Dendritic cell treated with granulocyte-macrophage colony-stimulating factor and Interleukin-4, amounts not matched to agents 40 ng/mL and 50 ng/mL, for 4 days (primary cell): ENCODE data around the gene CNTNAP2.

Experiments used
- H3K27ac Mint-ChIP-seq: one replicate; pipeline ENCODE4 v1.8.0; 2022; ENCODE audit warnings: mild to moderate bottlenecking, mixed read lengths
- H3K27me3 Mint-ChIP-seq: one replicate; pipeline ENCODE4 v1.8.0; 2022; ENCODE audit warnings: mild to moderate bottlenecking, mixed read lengths
- H3K36me3 Mint-ChIP-seq: one replicate; pipeline ENCODE4 v1.8.0; 2022; ENCODE audit warnings: low read depth, mixed read lengths
- H3K4me1 Mint-ChIP-seq: one replicate; pipeline ENCODE4 v1.8.0; 2022; ENCODE audit warnings: low read depth, mixed read lengths
- H3K4me3 Mint-ChIP-seq: one replicate; pipeline ENCODE4 v1.8.0; 2022; ENCODE audit warnings: mild to moderate bottlenecking, moderate library complexity, mixed read lengths
- H3K9me3 Mint-ChIP-seq: one replicate; pipeline ENCODE4 v1.8.0; 2022; ENCODE audit warnings: mixed read lengths
- intact Hi-C: fragments of 100-400 bp; cut with micrococcal nuclease; formaldehyde crosslinking; loops from one replicate; pipeline ENCODE4 v1.15.0; 2022

CNTNAP2 gene

DNA sequence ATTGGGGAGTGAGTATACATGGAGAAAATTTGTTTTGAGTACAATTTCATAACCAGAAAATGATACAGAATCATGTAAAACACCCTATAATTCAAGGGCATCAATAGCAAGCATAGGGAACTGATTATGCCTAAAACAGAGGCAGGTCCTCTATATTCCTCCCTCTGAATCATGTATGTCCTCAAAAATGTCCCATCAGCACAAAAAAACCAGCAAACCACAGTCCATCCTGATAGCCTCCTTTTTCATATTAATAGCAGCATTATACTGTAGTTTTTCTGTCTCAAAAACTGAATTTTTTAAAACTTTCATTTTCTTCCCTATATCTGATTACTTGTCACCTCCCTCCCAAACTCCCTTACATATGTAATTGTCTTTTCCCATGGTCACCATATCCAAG, 1057.3 kb downstream of the CNTNAP2 start:
- Mint-ChIP-seq H3K27me3 (no peaks in the 10 kb centered on the region), H3K4me3 (no peak overlapping the region), H3K36me3 (no peaks in the 10 kb centered on the region), H3K4me1 (no peaks in the 10 kb centered on the region), H3K27ac (no peak overlapping the region), H3K9me3 (peaks cover 37% of the 10 kb centered on the region)
- intact Hi-C loops, result no loop called here

DNA sequence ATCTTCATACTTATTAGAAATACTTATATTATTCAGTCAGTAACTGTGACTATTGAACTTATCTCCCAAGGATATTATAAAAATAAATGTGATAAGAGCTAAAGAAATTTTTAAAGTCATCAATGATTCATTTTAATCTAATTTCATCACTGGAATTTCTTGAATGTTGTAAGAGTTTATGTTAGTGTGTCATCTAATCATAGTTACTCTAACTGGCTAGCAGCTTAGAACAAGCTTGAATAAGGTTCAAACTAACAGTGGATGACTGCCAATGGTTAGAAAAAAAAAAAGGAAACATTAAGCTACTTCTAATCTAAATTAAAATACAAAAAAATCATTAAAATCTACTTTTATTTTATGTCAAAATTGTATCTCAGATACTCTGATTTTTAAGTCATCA, 1066.3 kb downstream of the CNTNAP2 start:
- Mint-ChIP-seq H3K9me3 (peaks cover 30% of the 10 kb centered on the region), H3K36me3 (no peaks in the 10 kb centered on the region), H3K4me1 (no peaks in the 10 kb centered on the region), H3K27me3 (no peaks in the 10 kb centered on the region), H3K27ac (no peak overlapping the region), H3K4me3 (no peak overlapping the region)
- intact Hi-C loops, result no loop called here

DNA sequence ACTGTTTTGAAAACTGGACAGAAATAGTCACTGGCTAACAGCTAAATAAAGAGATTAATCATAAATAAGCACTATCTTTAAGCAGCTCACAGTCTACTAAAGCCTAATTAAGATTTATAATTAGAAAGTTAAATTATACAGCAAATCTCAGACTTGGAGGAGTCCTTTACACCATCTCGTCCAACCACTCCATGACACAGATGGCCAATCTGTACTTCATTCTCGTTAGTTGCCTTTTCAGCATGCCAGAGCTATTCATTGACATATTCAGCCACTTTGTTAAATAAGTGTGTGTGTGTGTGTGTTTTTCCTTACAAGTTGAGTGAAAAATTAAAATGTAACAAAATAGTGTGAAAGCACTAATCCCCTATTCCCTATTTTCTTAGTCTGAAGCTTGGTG, 1066.7 kb downstream of the CNTNAP2 start:
- intact Hi-C loops, result no loop called here
- no peaks in the 10 kb centered on the region for H3K4me1 Mint-ChIP-seq
- H3K4me3 Mint-ChIP-seq, result no peak overlapping the region
- no peak overlapping the region for H3K27ac Mint-ChIP-seq
- H3K27me3 Mint-ChIP-seq, result no peaks in the 10 kb centered on the region
- no peaks in the 10 kb centered on the region for H3K36me3 Mint-ChIP-seq
- peaks cover 31% of the 10 kb centered on the region for H3K9me3 Mint-ChIP-seq

DNA sequence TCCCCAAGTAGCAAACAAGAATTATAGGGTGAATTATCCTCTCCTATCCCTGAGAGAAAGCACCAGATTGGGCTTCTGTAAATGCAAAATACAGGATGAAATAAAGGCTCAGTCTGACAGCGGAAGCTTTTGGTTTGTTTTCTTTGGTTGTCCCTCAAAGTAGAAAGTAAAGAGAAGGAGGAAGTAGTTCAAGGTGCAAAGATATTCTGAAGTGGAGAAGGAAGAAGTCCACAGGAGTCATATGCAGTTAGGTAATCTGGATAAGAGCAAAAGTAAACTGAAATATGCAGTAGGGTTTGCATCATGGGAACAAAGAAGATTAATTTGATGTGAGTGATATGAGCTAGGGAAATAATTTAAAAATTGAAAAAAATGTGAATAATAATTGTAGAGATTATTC, 1071.9 kb downstream of the CNTNAP2 start:
- Mint-ChIP-seq H3K27ac (no peak overlapping the region), H3K4me3 (no peak overlapping the region), H3K27me3 (no peaks in the 10 kb centered on the region), H3K9me3 (peaks cover 38% of the 10 kb centered on the region), H3K4me1 (no peaks in the 10 kb centered on the region), H3K36me3 (no peaks in the 10 kb centered on the region)
- intact Hi-C loops, result no loop called here

DNA sequence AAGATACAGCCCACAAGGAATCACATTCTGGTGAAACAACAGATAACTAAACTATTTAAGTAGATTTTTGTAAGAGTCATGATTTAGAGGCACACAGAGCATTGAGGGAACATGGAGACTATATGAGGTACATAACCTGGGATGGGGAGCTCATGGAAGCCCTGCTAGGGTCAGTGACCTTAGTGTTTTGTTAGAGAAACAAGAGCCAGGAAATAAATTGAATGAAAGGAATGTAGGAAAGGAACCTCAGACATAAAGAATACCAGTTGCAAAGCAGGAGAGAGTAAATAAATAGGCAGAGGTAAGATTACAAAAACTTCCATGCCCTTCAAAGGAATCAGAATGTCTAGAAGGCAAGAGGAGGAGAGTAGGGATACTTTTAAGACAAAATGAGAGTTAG, 1076.9 kb downstream of the CNTNAP2 start:
- Mint-ChIP-seq H3K4me3 (no peak overlapping the region), H3K9me3 (peaks cover 44% of the 10 kb centered on the region), H3K36me3 (no peaks in the 10 kb centered on the region), H3K27me3 (no peaks in the 10 kb centered on the region), H3K27ac (no peak overlapping the region), H3K4me1 (no peaks in the 10 kb centered on the region)
- intact Hi-C loops, result no loop called here

DNA sequence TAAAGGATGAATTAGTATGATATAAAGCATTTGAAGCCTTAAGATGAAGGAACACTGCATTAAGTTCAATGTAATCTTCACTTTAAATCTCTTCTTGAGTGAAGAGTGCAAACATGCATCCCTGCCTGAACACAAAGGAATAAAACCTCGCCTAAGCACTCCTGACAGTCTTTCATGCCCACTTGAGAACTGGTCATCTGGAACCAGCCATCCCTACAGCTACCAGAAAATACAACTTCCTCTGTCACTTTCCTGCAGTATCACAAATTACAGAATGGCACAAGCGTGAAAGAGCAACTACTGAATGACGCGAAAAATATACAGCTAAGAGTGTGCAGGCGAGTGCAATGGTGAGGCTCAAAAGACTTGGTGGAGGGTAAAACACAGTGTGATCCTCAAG, 1079.9 kb downstream of the CNTNAP2 start:
- Mint-ChIP-seq H3K36me3 (no peaks in the 10 kb centered on the region), H3K27me3 (no peaks in the 10 kb centered on the region), H3K27ac (no peak overlapping the region), H3K9me3 (peaks cover 43% of the 10 kb centered on the region), H3K4me1 (no peaks in the 10 kb centered on the region), H3K4me3 (no peak overlapping the region)
- intact Hi-C loops, result no loop called here

DNA sequence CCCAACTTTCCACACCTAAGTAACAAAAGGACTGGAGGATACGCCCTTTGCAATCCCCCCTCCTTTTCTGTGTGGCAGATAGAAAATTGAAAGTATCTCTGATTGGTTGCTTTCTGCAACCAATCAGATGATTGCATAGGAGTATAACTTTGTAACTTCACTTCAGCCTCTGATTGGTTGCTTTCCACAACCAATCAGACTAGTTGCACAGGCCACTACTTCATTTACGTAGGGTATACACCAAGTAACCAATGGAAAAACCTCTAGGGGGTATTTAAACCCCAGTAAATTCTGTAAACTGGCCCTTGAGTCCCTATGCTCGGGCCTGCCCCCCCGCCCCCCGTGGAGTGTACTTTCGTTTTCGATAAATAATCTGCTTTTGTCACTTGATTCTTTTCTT, 1080.4 kb downstream of the CNTNAP2 start:
- Mint-ChIP-seq H3K4me1 (no peaks in the 10 kb centered on the region), H3K27me3 (no peaks in the 10 kb centered on the region), H3K27ac (no peak overlapping the region), H3K9me3 (peaks cover 43% of the 10 kb centered on the region), H3K4me3 (no peak overlapping the region), H3K36me3 (no peaks in the 10 kb centered on the region)
- intact Hi-C loops, result no loop called here

DNA sequence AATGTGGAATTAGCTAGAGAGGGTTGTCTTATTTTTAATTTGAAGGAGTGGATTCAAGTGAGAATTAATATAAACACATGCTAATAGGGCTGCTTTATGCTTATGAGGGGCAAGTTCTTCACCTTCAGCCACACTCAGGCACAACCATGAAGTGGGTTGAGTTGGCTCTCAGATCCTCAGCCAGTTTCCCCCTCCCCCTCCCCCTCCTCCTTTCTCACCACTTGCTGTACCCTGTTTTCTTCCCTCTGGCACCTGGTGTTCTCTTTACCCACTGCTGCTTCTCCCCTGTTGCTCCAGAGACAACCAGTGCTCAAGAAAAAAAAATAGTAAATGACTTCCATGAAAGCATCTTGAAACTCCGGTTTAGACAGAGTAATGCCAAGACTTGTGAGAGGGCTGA, 1083.3 kb downstream of the CNTNAP2 start:
- intact Hi-C loops, result no loop called here
- H3K27me3 Mint-ChIP-seq, result no peaks in the 10 kb centered on the region
- no peak overlapping the region for H3K27ac Mint-ChIP-seq
- H3K4me3 Mint-ChIP-seq, result no peak overlapping the region
- peaks cover 24% of the 10 kb centered on the region for H3K9me3 Mint-ChIP-seq
- no peaks in the 10 kb centered on the region for H3K4me1 Mint-ChIP-seq
- no peaks in the 10 kb centered on the region for H3K36me3 Mint-ChIP-seq

DNA sequence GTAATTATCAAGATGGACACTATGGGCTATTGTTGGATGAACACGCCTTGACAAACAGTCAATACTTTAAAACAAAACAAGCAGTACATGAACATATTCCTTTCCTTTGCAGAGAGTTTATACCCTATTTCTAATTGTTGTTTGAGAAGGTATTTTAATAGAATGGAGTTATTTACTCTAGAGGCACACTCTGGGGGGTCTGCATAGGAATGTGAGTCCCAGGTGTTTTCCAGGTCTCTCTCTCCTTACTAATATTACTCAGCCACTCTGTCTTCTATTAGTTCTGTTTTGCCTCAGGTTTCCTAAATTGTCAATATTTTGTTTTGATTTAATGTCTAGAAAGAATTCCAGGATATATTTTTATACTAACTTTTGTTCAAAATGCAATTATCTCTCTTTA, 1091.4 kb downstream of the CNTNAP2 start:
- no peaks in the 10 kb centered on the region for H3K36me3 Mint-ChIP-seq
- intact Hi-C loops, result no loop called here
- H3K27me3 Mint-ChIP-seq, result no peaks in the 10 kb centered on the region
- H3K27ac Mint-ChIP-seq, result no peak overlapping the region
- no peak overlapping the region for H3K4me3 Mint-ChIP-seq
- no peaks in the 10 kb centered on the region for H3K4me1 Mint-ChIP-seq
- peaks cover 10% of the 10 kb centered on the region for H3K9me3 Mint-ChIP-seq

DNA sequence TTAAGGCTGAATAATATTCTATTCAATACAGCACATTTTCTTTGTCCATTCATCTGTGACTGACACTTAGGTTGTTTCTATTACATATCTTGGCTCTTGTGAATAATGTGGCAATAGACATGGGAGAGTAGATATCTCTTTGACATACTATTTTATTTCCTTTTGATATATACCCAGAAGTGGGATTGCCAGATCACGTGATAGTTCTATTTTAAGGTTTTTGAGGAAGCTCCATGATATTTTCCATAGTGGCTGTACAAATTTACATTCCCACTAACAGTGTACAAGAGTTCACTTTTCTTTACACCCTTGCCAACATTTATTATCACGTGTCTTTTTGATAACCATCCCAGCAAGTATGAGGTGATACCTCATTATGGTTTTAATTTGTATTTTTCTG, 1114.7 kb downstream of the CNTNAP2 start:
- no peaks in the 10 kb centered on the region for H3K27me3 Mint-ChIP-seq
- no peak overlapping the region for H3K27ac Mint-ChIP-seq
- H3K36me3 Mint-ChIP-seq, result no peaks in the 10 kb centered on the region
- no peaks in the 10 kb centered on the region for H3K4me1 Mint-ChIP-seq
- H3K4me3 Mint-ChIP-seq, result no peak overlapping the region
- peaks cover 49% of the 10 kb centered on the region for H3K9me3 Mint-ChIP-seq
- intact Hi-C loops, result no loop called here

DNA sequence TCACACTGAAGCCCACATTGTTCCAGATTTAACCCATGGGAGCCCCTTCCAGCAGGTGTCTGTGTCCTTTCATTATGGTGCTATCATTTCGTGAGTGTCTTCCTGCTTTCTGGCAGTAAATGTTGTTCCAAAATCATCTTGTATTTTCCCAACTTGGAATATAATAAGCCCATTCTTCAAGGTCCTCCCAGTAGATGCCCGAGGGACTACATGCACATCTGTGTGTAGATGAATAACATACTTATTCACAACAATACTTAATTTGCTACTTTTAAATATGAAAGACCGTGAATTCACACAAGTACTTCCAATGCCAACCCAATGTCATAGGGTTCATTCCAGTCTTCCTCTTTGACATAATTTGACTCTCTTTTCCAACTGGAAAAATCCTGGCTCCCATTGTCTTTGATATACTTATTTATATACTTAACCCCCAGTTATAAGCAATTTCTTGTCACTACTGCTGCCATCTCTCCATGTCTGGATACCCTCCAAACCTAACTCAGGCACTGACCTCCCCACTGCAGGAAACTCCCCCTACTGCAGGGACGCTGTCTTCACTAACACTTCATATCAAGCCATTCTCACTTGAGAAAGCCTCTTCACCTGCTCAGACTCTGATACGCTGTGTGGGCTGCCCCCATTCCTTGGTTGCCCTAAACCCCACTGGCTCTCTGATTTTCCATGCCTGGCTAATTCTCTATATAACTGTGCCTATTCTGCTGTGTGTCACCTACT, 1119.2 kb downstream of the CNTNAP2 start:
- H3K36me3 Mint-ChIP-seq, result no peaks in the 10 kb centered on the region
- no peak overlapping the region for H3K4me3 Mint-ChIP-seq
- H3K27me3 Mint-ChIP-seq, result no peaks in the 10 kb centered on the region
- no peaks in the 10 kb centered on the region for H3K4me1 Mint-ChIP-seq
- no peak overlapping the region for H3K27ac Mint-ChIP-seq
- H3K9me3 Mint-ChIP-seq, result peaks cover 33% of the 10 kb centered on the region
- intact Hi-C loops, result loop anchor here (5.0 kb wide), 1 partner anchor 416 kb away; no protein-coding TSS in a partner anchor

DNA sequence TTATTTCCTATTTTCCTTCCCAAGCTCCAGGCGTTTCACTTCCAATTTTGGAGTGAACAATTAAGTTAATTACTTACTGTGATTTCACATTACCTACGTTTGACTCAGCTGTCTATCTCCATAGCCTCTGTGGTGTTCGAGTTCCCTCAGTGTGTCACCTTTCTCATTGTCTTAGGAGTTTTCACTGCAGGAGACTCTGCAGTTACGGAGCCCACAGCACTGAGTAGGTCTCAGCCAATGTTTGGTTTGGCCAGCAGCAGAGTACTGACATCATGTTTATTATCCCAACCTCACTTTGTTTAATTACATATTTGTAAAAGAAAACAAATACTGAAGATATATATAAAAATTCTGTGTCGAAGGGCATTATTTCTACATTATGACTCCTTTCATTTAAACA, 1123.9 kb downstream of the CNTNAP2 start:
- H3K27ac Mint-ChIP-seq, result no peak overlapping the region
- H3K27me3 Mint-ChIP-seq, result no peaks in the 10 kb centered on the region
- intact Hi-C loops, result no loop called here
- H3K9me3 Mint-ChIP-seq, result peaks cover 16% of the 10 kb centered on the region
- no peak overlapping the region for H3K4me3 Mint-ChIP-seq
- H3K36me3 Mint-ChIP-seq, result no peaks in the 10 kb centered on the region
- no peaks in the 10 kb centered on the region for H3K4me1 Mint-ChIP-seq

DNA sequence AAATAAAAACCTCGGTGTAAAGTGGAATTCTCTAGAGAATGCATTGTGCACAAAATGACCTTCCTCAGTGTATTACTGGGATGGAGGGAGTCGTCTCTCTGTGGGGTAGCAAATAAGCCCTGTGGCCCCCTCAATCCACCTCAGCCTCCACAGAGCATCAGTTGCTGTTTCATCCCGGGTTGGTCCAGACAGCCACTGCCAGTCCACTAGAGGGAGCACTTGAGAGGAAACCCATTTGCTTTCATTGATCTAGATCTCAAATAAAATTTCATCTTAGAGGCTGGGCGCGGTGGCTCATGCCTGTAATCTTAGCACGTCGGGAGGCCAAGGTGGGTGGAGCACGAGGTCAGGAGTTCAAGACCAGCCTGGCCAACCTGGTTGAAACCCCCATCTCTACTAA, 1128.7 kb downstream of the CNTNAP2 start:
- H3K4me3 Mint-ChIP-seq, result no peak overlapping the region
- intact Hi-C loops, result loop anchor here (1.0 to 5.0 kb wide), 2 partner anchors 839 to 897 kb away; no protein-coding TSS in a partner anchor
- H3K27me3 Mint-ChIP-seq, result no peaks in the 10 kb centered on the region
- H3K4me1 Mint-ChIP-seq, result no peaks in the 10 kb centered on the region
- no peak overlapping the region for H3K27ac Mint-ChIP-seq
- no peaks in the 10 kb centered on the region for H3K9me3 Mint-ChIP-seq
- H3K36me3 Mint-ChIP-seq, result no peaks in the 10 kb centered on the region

DNA sequence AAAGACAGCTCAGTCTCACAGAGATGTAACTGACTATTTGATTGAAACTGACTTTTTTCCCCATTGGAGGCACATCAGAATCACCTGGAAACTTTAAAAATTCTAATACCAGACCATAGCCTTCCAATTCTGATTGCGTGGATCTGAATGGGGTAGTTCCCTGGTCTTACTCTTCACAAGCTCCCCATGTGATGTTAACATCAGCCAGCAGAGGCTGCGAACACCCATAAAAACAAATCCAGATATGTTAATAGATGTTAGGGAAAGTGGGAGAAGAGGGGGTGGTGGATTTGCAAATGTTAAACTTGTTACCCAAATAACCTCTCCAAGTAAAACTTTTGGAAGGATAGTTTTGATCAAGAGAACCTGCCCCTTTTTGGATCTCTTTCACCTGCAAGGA, 1133.4 kb downstream of the CNTNAP2 start:
- peaks cover 6% of the 10 kb centered on the region for H3K9me3 Mint-ChIP-seq
- intact Hi-C loops, result loop anchor here (5.0 kb wide), 1 partner anchor 892 kb away; no protein-coding TSS in a partner anchor
- H3K36me3 Mint-ChIP-seq, result no peaks in the 10 kb centered on the region
- H3K4me3 Mint-ChIP-seq, result no peak overlapping the region
- no peak overlapping the region for H3K27ac Mint-ChIP-seq
- no peaks in the 10 kb centered on the region for H3K27me3 Mint-ChIP-seq
- no peaks in the 10 kb centered on the region for H3K4me1 Mint-ChIP-seq

DNA sequence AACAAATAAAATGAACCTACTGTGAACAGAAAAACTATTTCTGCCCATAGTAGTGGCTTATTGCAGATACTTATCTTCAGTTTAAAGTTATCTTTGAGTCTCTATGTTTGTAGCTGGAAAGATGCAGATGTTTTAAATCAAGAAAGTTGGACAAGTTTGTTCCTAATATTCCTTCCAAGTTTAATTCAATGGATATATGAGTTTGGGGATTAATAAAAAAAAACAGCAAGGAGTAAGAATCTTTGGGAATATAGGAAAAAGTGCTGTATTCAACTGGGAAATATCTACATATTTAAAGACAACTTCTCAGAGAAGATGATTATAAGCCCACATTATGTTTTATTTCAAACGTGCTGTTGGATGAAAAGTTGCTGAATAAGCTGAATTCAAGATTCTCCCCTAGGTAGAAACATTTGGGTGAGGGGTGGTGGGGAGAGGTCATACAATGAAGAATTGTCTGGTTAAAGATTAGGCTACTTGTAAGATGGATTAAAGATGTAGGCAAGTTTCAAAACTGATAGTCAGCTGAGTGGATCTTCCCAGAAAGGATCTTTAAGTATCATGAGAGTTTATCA, 1135.2 kb downstream of the CNTNAP2 start:
- H3K27me3 Mint-ChIP-seq, result no peaks in the 10 kb centered on the region
- no peaks in the 10 kb centered on the region for H3K4me1 Mint-ChIP-seq
- H3K36me3 Mint-ChIP-seq, result no peaks in the 10 kb centered on the region
- peaks cover 16% of the 10 kb centered on the region for H3K9me3 Mint-ChIP-seq
- intact Hi-C loops, result no loop called here
- no peak overlapping the region for H3K27ac Mint-ChIP-seq
- no peak overlapping the region for H3K4me3 Mint-ChIP-seq
